Mucosa of descending colon (tissue), 3 donors: ENCODE data around the gene G6PC1. TPM values are rescaled to one million over a fixed set of nuclear protein-coding genes. Genes with fewer than 3 reads are reported as not detected.
A peak's percentile ranks its signal among the peaks of the same experiment; 100 is the strongest.
"Not testable (repeated sequence)": the region's sequence is repeated elsewhere in the genome, so short reads cannot be mapped to it uniquely, and the experiment has no call there.

ENCODE experiments used
- ATAC-seq: fragments of 200-7000 bp; cut with Tn5 transposase; one replicate; pipeline ENCODE4 v1.9.1; 2020; ENCODE audit warnings: mild to moderate bottlenecking, moderate library complexity
- DNase-seq, 3 donors: peaks; one replicate each; pipeline ENCODE4 v3.0.0-alpha.2; 2020
- H3K36me3 ChIP-seq: fragments of 200-600 bp; one replicate; pipeline ENCODE4 v1.8.0; 2021; ENCODE audit warnings: low read depth, mild to moderate bottlenecking
- H3K4me1 ChIP-seq: fragments of 200-600 bp; one replicate; pipeline ENCODE4 v1.8.0; 2021; ENCODE audit warnings: low read depth, mild to moderate bottlenecking
- H3K4me3 ChIP-seq: fragments of 200-600 bp; one replicate; pipeline ENCODE4 v1.8.0; 2021; ENCODE audit warnings: mild to moderate bottlenecking
- H3K9me3 ChIP-seq: fragments of 200-600 bp; one replicate; pipeline ENCODE4 v1.8.0; 2021; ENCODE audit warnings: mild to moderate bottlenecking
- intact Hi-C, 2 donors: fragments of 100-400 bp; cut with DNase I in 1 of 2; cut with micrococcal nuclease in 1 of 2; formaldehyde crosslinking; loops; one replicate each; pipeline versions ENCODE4 v1.11.0 to v1.11.1; 2022; cut with DNase I, micrococcal nuclease
- total RNA-seq, 3 donors: library from RNA; stranded (reverse); fragmentation: NEBNext Ultra II Directional in 2 of 3; extraction: Animal tissue kit (Norgen Biotek cat#: 25700) in 2 of 3; gene quantifications; one replicate each; pipeline versions ENCODE4 v1.2.1 to v1.2.4, GENCODE V29; 2021 to 2023
- TF ChIP-seq, protein P1 (sequence below): fragments of 200-600 bp; IDR thresholded peaks from one replicate; pipeline ENCODE4 v1.8.0; 2022; ENCODE audit warnings: antibody characterized with exemption, mild to moderate bottlenecking
- donor health status: DM: no; HTN: no; CAD: no; lungs with moderate emphysema.
- donor health status: DM: no; HTN: no; CAD: no.
- donor health status: DM: no; HTN: yes; CAD: no.

Gene G6PC1
- total RNA-seq, 3 donors from 2014 or later = 0.67 TPM; not detected in 2

DNA sequence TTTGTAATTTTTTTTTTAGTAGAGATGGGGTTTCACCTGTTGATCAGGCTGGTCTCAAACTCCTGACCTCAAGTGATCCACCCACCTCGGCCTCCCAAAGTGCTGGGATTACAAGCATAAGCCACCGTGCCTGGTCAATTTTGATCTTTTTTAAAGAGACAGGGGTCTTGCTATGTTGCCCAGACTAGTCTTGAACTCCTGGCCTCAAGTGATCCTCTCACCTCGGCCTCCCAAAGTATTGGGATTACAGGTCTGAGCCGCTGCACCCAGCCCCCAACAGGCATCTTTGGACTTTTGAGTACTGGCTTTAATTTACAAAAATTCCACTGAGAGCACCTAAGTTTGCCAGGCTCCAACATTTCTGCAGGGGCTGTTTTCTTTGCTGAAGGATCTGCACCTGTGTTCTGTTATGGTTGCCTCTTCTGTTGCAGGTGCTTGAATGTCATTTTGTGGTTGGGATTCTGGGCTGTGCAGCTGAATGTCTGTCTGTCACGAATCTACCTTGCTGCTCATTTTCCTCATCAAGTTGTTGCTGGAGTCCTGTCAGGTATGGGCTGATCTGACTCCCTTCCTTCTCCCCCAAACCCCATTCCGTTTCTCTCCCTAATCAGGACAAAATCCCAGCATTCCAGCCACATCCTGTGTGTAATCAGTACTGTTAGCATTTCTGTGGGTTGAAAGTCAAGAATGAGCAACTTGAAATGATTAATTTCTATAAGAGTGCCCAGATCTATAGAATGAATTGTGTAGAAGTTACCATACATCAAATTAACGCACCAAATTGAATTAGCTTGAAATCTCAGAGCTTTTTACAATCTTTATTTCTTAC is 8.5 kb downstream of the G6PC1 start:
- H3K36me3 ChIP-seq = no peaks in the 10 kb centered on the region
- TF ChIP-seq, protein P1, sequence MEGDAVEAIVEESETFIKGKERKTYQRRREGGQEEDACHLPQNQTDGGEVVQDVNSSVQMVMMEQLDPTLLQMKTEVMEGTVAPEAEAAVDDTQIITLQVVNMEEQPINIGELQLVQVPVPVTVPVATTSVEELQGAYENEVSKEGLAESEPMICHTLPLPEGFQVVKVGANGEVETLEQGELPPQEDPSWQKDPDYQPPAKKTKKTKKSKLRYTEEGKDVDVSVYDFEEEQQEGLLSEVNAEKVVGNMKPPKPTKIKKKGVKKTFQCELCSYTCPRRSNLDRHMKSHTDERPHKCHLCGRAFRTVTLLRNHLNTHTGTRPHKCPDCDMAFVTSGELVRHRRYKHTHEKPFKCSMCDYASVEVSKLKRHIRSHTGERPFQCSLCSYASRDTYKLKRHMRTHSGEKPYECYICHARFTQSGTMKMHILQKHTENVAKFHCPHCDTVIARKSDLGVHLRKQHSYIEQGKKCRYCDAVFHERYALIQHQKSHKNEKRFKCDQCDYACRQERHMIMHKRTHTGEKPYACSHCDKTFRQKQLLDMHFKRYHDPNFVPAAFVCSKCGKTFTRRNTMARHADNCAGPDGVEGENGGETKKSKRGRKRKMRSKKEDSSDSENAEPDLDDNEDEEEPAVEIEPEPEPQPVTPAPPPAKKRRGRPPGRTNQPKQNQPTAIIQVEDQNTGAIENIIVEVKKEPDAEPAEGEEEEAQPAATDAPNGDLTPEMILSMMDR = no peak
- intact Hi-C loops = no loop called here
- DNase-seq (no peak), ATAC-seq (no peak)
- H3K4me3 ChIP-seq = no peak overlapping the region
- H3K9me3 ChIP-seq = no peaks in the 10 kb centered on the region
- H3K4me1 ChIP-seq = no peaks in the 10 kb centered on the region

DNA sequence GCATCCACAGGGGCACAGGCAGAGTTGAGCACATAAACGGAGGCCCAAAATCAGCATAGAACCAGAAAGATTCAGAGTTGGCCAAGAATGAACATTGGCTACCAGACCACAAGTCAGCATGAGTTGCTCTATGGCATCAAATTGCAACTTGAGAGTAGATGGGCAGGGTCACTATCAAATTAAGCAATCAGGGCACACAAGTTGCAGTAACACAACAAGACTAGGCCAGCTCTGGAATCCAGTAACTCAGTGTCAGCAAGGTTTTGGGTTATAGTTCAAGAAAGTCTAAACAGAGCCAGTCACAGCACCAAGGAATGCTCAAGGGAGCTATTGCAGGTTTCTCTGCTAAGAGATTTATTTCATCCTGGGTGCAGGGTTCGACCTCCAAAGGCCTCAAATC is 12.9 kb downstream of the G6PC1 start:
- Histone ChIP-seq H3K4me3 (no peak overlapping the region), H3K4me1 (peaks cover 1% of the 10 kb centered on the region), H3K36me3 (no peaks in the 10 kb centered on the region), H3K9me3 (no peaks in the 10 kb centered on the region)
- ATAC-seq = no peak
- TF ChIP-seq, protein P1 = no peak
- no peak for DNase-seq
- intact Hi-C loops = no loop called here

DNA sequence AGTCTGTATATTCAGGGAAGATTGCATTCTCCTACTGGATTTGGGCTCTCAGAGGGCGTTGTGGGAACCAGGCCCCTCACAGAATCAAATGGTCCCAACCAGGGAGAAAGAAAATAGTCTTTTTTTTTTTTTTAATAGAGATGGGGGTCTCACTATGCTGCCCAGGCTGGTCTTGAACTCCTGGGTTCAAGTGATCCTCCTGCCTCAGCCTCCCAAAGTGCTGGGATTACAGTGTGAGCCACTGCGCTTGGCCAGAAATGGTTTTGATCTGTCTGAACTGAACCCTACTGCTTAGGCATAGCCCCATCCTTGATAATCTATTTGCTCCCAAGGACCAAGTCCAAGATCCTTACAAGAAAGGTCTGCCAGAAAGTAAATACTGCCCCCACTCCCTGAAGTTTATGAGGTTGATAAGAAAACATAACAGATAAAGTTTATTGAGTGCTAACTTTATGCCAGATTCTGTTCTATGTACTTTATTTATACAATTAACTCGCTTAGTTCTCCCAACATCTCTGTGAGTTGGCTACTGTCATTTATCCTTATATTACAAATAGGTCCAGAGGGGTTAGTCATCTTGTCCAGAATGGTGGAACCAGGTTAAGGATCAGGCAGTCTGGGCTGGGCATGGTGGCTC is 13.5 kb downstream of the G6PC1 start:
- DNase-seq (no peak), ATAC-seq (peak; percentile 81)
- Histone ChIP-seq H3K9me3 (no peaks in the 10 kb centered on the region), H3K4me1 (peaks cover 5% of the 10 kb centered on the region), H3K36me3 (no peaks in the 10 kb centered on the region), H3K4me3 (no peak overlapping the region)
- intact Hi-C loops = no loop called here
- TF ChIP-seq, protein P1 = no peak

DNA sequence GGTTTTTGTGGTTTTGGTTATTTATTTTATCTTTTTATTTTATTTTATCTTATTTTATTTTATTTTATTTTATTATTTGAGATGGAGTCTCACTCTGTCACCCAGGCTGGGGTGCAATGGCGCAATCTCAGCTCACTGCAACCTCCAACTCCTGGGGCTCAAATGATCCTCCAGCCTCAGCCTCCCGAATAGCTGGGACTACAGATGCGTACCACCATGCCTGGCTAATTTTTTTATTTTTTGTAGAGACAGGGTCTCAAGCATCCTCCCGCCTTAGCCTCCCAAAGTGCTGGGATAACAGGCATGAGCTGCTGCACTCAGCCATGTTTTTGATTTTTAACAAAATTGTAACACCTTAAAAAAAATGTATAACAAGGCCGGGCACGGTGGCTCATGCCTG is 14.7 kb downstream of the G6PC1 start:
- H3K4me3 ChIP-seq, H3K4me1 ChIP-seq, H3K36me3 ChIP-seq, intact Hi-C loops, DNase-seq, H3K9me3 ChIP-seq, ATAC-seq: not testable (repeated sequence)

DNA sequence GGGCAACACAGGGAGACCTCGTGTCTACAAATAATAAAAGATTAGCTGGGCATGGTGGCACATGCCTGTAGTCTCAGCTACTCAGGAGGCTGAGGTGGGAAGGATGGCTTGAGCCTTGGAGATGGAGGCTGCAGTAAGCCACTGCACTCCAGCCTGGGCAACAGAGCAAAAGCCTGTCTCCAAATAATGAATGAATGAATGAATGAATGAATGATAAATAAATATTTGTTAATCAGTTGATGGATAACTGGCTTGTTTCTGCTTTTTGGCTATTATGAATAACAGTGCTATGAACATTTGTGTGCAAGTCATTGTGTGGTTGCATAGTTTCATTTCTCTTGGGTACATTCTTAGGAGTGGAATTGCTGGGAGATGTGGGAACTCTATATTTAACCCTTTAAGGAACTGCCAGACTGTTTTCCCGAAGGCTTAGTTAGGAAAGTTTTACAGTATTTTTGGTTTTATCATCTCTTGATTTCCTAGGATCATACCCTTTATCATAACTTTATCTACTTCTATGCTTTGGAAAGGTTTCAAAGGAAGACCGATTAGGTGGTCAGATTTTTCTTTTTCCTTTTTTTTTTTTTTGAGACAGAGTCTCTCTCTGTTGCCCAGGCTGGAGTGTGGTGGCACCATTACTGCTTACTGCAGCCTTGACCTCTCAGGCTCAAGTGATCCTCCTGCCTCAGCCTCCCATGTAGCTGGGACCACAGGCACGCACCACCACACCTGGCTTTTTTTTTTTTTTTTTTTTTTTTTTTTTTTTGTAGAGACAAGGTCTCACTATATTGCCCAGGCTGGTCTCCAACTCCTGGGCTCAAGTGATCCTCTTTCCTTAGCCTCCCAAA is 16.0 kb downstream of the G6PC1 start:
- intact Hi-C loops, H3K4me1 ChIP-seq, H3K36me3 ChIP-seq, H3K9me3 ChIP-seq, DNase-seq, ATAC-seq, H3K4me3 ChIP-seq: not testable (repeated sequence)

DNA sequence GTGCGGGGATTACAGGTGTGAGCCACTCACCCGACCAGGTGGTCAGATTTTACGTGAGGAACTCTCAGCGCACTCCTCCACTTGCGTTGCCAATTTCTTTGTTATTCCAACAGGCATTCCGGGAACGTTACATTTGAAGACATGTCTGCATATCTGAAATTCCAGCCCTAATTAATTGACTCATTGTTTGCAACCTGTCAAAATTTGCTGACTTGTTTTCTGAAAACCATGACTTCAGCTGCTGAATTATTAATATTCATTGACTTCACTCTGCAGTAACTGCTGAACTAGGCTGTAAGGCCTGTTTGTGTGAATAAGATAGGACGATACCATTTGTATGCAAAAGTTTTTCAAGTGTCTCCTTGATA is 16.6 kb downstream of the G6PC1 start:
- Histone ChIP-seq H3K9me3 (no peaks in the 10 kb centered on the region), H3K36me3 (no peaks in the 10 kb centered on the region), H3K4me3 (no peak overlapping the region), H3K4me1 (peaks cover 5% of the 10 kb centered on the region)
- ATAC-seq = no peak
- TF ChIP-seq, protein P1 = no peak
- intact Hi-C loops = no loop called here
- no peak for DNase-seq
